Measurements from ENCODE around the gene ENOX1. TPM values are rescaled to one million over a fixed set of nuclear protein-coding genes. Genes with fewer than 3 reads are reported as not detected.

The ENOX1 gene
- polyA plus RNA-seq, 1 donor (not counting 4 experiments of a cell fraction or from before 2014, with no cell fraction given), result 1.1 TPM

- Histone ChIP-seq H3K4me1 (ENCODE audit: control insufficient read depth, extremely low read depth, insufficient read depth, low read length) (no peaks in the 10 kb centered on the region), H3K79me2 (ENCODE audit: control insufficient read depth, insufficient read depth, low read length) (no peaks in the 10 kb centered on the region), H3K27me3 (ENCODE audit: control insufficient read depth, extremely low read depth, insufficient read depth, low read length) (no peaks in the 10 kb centered on the region), H3K9me3 (ENCODE audit: control insufficient read depth, low read depth, low read length) (no peaks in the 10 kb centered on the region), H3K4me2 (ENCODE audit: control insufficient read depth, extremely low read depth, insufficient read depth, low read depth, low read length) (no peak overlapping the region), H3K36me3 (ENCODE audit: control insufficient read depth in 2 of 2, extremely low read depth in 1 of 2, insufficient read depth in 2 of 2, low read length in 2 of 2) (no peaks in the 10 kb centered on the region), H3K9me1 (ENCODE audit: control insufficient read depth, extremely low read depth, insufficient read depth, low read length) (no peaks in the 10 kb centered on the region), H2AFZ (ENCODE audit: control insufficient read depth, low read length) (no peak overlapping the region), H3K27ac (ENCODE audit: control insufficient read depth, insufficient read depth, low read length) (no peak overlapping the region), H3K9ac (ENCODE audit: control insufficient read depth, extremely low read depth, insufficient read depth, low read length) (no peak overlapping the region), H4K20me1 (ENCODE audit: control insufficient read depth, extremely low read depth, insufficient read depth, low read length) (no peaks in the 10 kb centered on the region), H3K4me3 (ENCODE audit: control insufficient read depth in 2 of 3, extremely low read depth in 1 of 3, insufficient read depth in 2 of 3, low read depth in 1 of 3, low read length in 3 of 3) (no peak overlapping the region)
- dilution Hi-C loops (cut with MboI; ENCODE audit: extremely low pct_ligation_motif_present, low sequenced_read_pairs), result no loop called here
- DNase-seq (ENCODE audit: low read depth, low spot score), result no peak
- TF ChIP-seq EZH2 (IDR thresholded peaks at IDR 0.05; ENCODE audit: low read length) (no peak), CTCF (optimal IDR thresholded peaks at IDR 0.05 in 1 of 3, IDR thresholded peaks at IDR 0.05 in 1 of 3, conservative IDR thresholded peaks at IDR 0.05 in 1 of 3; ENCODE audit: extremely low read depth in 1 of 3, insufficient read depth in 2 of 3, low read length in 3 of 3) (no peak)
- FAIRE-seq, result no peak
Observed at GRCh38 chr13:43520351-43520750, 266.4 kb downstream of the ENOX1 start.

GRCh38 chr13:43518833-43519232, 267.9 kb downstream of the ENOX1 start:
- H3K27me3 ChIP-seq (ENCODE audit: control insufficient read depth, extremely low read depth, insufficient read depth, low read length), result no peaks in the 10 kb centered on the region
- FAIRE-seq (no peak), DNase-seq (ENCODE audit: low read depth, low spot score) (no peak)
- H3K9me1 ChIP-seq (ENCODE audit: control insufficient read depth, extremely low read depth, insufficient read depth, low read length), result no peaks in the 10 kb centered on the region
- H3K4me1 ChIP-seq (ENCODE audit: control insufficient read depth, extremely low read depth, insufficient read depth, low read length), result no peaks in the 10 kb centered on the region
- dilution Hi-C loops (cut with MboI; ENCODE audit: extremely low pct_ligation_motif_present, low sequenced_read_pairs), result no loop called here
- no peaks in the 10 kb centered on the region for H3K36me3 ChIP-seq (ENCODE audit: control insufficient read depth in 2 of 2, extremely low read depth in 1 of 2, insufficient read depth in 2 of 2, low read length in 2 of 2)
- no peak overlapping the region for H2AFZ ChIP-seq (ENCODE audit: control insufficient read depth, low read length)
- no peak overlapping the region for H3K4me2 ChIP-seq (ENCODE audit: control insufficient read depth, extremely low read depth, insufficient read depth, low read depth, low read length)
- H3K79me2 ChIP-seq (ENCODE audit: control insufficient read depth, insufficient read depth, low read length), result no peaks in the 10 kb centered on the region
- H3K9ac ChIP-seq (ENCODE audit: control insufficient read depth, extremely low read depth, insufficient read depth, low read length), result no peak overlapping the region
- no peak overlapping the region for H3K4me3 ChIP-seq (ENCODE audit: control insufficient read depth in 2 of 3, extremely low read depth in 1 of 3, insufficient read depth in 2 of 3, low read depth in 1 of 3, low read length in 3 of 3)
- no peak for TF ChIP-seq EZH2 (IDR thresholded peaks at IDR 0.05; ENCODE audit: low read length)
- no peak for TF ChIP-seq CTCF (optimal IDR thresholded peaks at IDR 0.05 in 1 of 3, IDR thresholded peaks at IDR 0.05 in 1 of 3, conservative IDR thresholded peaks at IDR 0.05 in 1 of 3; ENCODE audit: extremely low read depth in 1 of 3, insufficient read depth in 2 of 3, low read length in 3 of 3)
- no peaks in the 10 kb centered on the region for H4K20me1 ChIP-seq (ENCODE audit: control insufficient read depth, extremely low read depth, insufficient read depth, low read length)
- no peak overlapping the region for H3K27ac ChIP-seq (ENCODE audit: control insufficient read depth, insufficient read depth, low read length)
- H3K9me3 ChIP-seq (ENCODE audit: control insufficient read depth, low read depth, low read length), result no peaks in the 10 kb centered on the region

All from keratinocyte (primary cell).